Heart left ventricle (tissue), 16 donors: ENCODE measurements around the gene PEX3. TPM values are rescaled to one million over a fixed set of nuclear protein-coding genes. Genes with fewer than 3 reads are reported as not detected.

Experiments used
- ATAC-seq, 4 donors: fragments of 200-7000 bp; cut with Tn5 transposase; one replicate each; pipeline ENCODE4 v1.9.1; 2020 to 2022; ENCODE audit warnings: moderate library complexity in 4 of 4, mild to moderate bottlenecking in 3 of 4, moderate number of reproducible peaks in 1 of 4
- DNase-seq, 5 donors: peaks; one replicate each; pipeline ENCODE4 v3.0.0-alpha.2; 2020
- H3K27ac ChIP-seq, 12 donors: fragments of 200-600 bp; sonication (generic) in 4 of 12; one replicate each; pipeline versions ENCODE4 v1.5.0 to v1.8.0; 2016 to 2022; ENCODE audit warnings: mild to moderate bottlenecking in 2 of 12
- H3K27me3 ChIP-seq, 9 donors: fragments of 200-600 bp; sonication (generic) in 2 of 9; one replicate each; pipeline versions ENCODE4 v1.5.1 to v1.8.0; 2016 to 2022; ENCODE audit warnings: mild to moderate bottlenecking in 3 of 9
- H3K36me3 ChIP-seq, 9 donors: fragments of 200-600 bp; sonication (generic) in 2 of 9; one replicate each; pipeline versions ENCODE4 v1.5.0 to v1.8.0; 2018 to 2022; ENCODE audit warnings: mild to moderate bottlenecking in 2 of 9
- H3K4me1 ChIP-seq, 12 donors: fragments of 200-600 bp; sonication (generic) in 4 of 12; one replicate each; pipeline versions ENCODE4 v1.5.0 to v1.8.0; 2016 to 2022; ENCODE audit warnings: mild to moderate bottlenecking in 3 of 12
- H3K4me3 ChIP-seq, 12 donors: fragments of 200-600 bp; sonication (generic) in 4 of 12; one replicate each; pipeline versions ENCODE4 v1.5.0 to v1.8.0; 2017 to 2022; ENCODE audit warnings: mild to moderate bottlenecking in 9 of 12, moderate library complexity in 4 of 12
- H3K9me3 ChIP-seq, 12 donors: fragments of 200-600 bp; sonication (generic) in 4 of 12; one replicate each; pipeline versions ENCODE4 v1.5.0 to v1.8.0; 2016 to 2022; ENCODE audit warnings: mild to moderate bottlenecking in 1 of 12
- POLR2A ChIP-seq, 2 donors: fragments of 450-650 bp; IDR thresholded peaks; one replicate each; pipeline ENCODE4 v1.6.1; 2017; ENCODE audit warnings: antibody characterized with exemption in 2 of 2, mild to moderate bottlenecking in 2 of 2, moderate library complexity in 2 of 2
- WGBS, 4 donors: extraction: QIAGEN DNeasy Blood & Tissue Kit in 2 of 4; methylation state at CpG; one replicate each; pipeline versions ENCODE4 v1.1.5 to v1.1.7; 2013 to 2018; 5-methylcytosine and 5-hydroxymethylcytosine counted together
- intact Hi-C, 10 donors: fragments of 100-400 bp; cut with DNase I; formaldehyde crosslinking; loops; one replicate each; pipeline versions ENCODE4 v1.11.1 to v1.14.2; 2022
- polyA plus RNA-seq, 2 donors: library from polyadenylated mRNA; stranded (reverse); fragments of 200-250 nt; gene quantifications; one replicate each; pipeline ENCODE4 v1.2.3, GENCODE V29; 2013
- total RNA-seq, 9 donors: library from RNA; depleted of rRNA in 2 of 9; stranded (reverse); fragments of >200 nt in 2 of 9; fragmentation: NEBNext Ultra II Directional in 3 of 9; extraction: Animal tissue kit (Norgen Biotek cat#: 25700) in 3 of 9; gene quantifications; one replicate each; pipeline versions ENCODE4 v1.1.0 to v1.2.4, GENCODE V29; 2016 to 2023
- donor health status: ischemic (EF 13 %, LVEDD 7.1; RV severe dilation, severe dysfunction).
- donor health status: healthy with polysubstance abuse.
- donor health status: DM: no; HTN: yes; CAD: no.
- donor health status: DM: no; HTN: no; CAD: no.
- donor health status: ischemic (EF 25% LVEDD 6.9; RV normal size, moderate dysfunction).
- donor health status: ischemic (EF 25% LVEDD 5.7; RV mildly dilated, moderate dysfunction).
- donor health status: healthy.
- donor health status: DM: yes; HTN: yes; CAD: no.
- donor health status: ischemic (EF 35%, LVEDD 5.7; RV mildly dilated, moderate dysfunction).
- donor health status: nonischemic (EF 11% LVEDD 7.7; RV severe dilation, severe dysfunction).
- donor health status: DM: yes; HTN: yes; CAD: no.
- donor health status: PGD.
- donor health status: ischemic (EF 29% LVEDD 5.4; RV normal size, mild dysfunction).
- donor health status: nonischemic (EF 23%, LVEDD 6.1; RV moderate dilation, normal function).

Gene PEX3
- total and polyA plus RNA-seq, 11 donors = 6.4 to 24.9 (median 20.4) TPM

DNA sequence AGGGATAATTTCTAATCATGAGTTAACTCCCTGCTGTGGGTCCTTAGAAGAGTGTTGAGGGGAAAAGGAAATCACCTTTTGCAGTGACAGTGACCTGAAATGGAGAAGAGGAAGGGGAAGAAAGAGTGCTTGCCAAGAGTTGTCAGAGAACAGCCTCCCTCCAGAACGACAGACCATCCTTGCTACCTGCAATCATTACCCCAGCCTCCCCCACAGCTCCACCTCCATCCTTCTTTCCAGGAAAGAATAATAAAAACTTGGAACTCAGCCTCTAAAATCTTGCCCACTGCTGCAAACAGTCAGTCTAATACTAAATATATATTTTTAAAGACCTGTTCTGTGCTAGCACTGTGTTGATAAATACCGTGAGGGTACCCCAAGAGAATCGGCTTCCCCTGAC lies 89.6 kb downstream of the PEX3 start:
- H3K36me3 ChIP-seq = no peaks in the 10 kb centered on the region
- H3K27me3 ChIP-seq = no peaks in the 10 kb centered on the region
- no peak overlapping the region for H3K4me3 ChIP-seq
- H3K27ac ChIP-seq = no peak overlapping the region
- H3K9me3 ChIP-seq = no peaks in the 10 kb centered on the region
- H3K4me1 ChIP-seq = peaks cover 0 to 44% (median 6%) of the 10 kb centered on the region in 12 donors
- TF ChIP-seq POLR2A (IDR thresholded peaks at IDR 0.05) = no peak
- 62 to 82% (median 77%) methylated on average over 3 of the region's 3 CpGs for WGBS, 4 donors
- ATAC-seq = no peak
- no peak for DNase-seq
- intact Hi-C loops = no loop called here

Other genes starting within 250 kb of the PEX3 start
- gene ADAT2, start 110 bp upstream of the PEX3 start, total RNA-seq = 1 to 10 TPM in 7 of 9 donors, under 1 TPM in 2; 0.75 to 3.0 (median 1.4) TPM
- gene ADAT2, start 110 bp upstream of the PEX3 start, polyA plus RNA-seq = 1 to 10 TPM; 1.5 to 2.0 TPM
- 10 to 100 TPM; 18.0 to 68.6 (median 34.8) TPM for gene FUCA2, start 60.9 kb downstream of the PEX3 start, total RNA-seq
- 10 to 100 TPM; 22.2 to 60.1 TPM for gene FUCA2, start 60.9 kb downstream of the PEX3 start, polyA plus RNA-seq
- 100 to 1,000 TPM in 1 of 9 donors, 10 to 100 TPM in 8; 47.8 to 101 (median 68.3) TPM for gene PHACTR2, start 227.2 kb downstream of the PEX3 start, total RNA-seq
- gene PHACTR2, start 227.2 kb downstream of the PEX3 start, polyA plus RNA-seq = 10 to 100 TPM; 10.2 to 17.9 TPM